WTC11 (cell line): ENCODE measurements around the gene NTRK3. TPM values are rescaled to one million over a fixed set of nuclear protein-coding genes. Genes with fewer than 3 reads are reported as not detected.

Source experiments
- ATAC-seq: fragments of 200-7000 bp; cut with Tn5 transposase; 2 replicates; pipeline ENCODE4 v1.10.0; 2021; ENCODE audit warnings: mild to moderate bottlenecking, moderate library complexity
- CTCF ChIA-PET: fragments of 300-600 bp; sonication (Branson Sonifier 250); formaldehyde crosslinking; loops from one replicate; lab custom pipeline; 2021; ENCODE audit warnings: antibody characterized with exemption; lab: Charles Lee
- POLR2A ChIA-PET: fragments of 350-600 bp; sonication (Branson Sonifier 250); formaldehyde crosslinking; loops from one replicate; lab custom pipeline; 2021; ENCODE audit warnings: antibody characterized with exemption; lab: Charles Lee
- DNase-seq: peaks from one replicate; pipeline ENCODE4 v3.0.0; 2021; ENCODE audit warnings: low spot score
- H3K27ac Mint-ChIP-seq: 2 replicates; pipeline ENCODE4 v1.8.0; 2021; ENCODE audit warnings: mixed read lengths
- H3K27me3 Mint-ChIP-seq: 2 replicates; pipeline ENCODE4 v1.8.0; 2021; ENCODE audit warnings: low read depth, mild to moderate bottlenecking, moderate library complexity, mixed read lengths
- H3K36me3 Mint-ChIP-seq: 2 replicates; pipeline ENCODE4 v1.8.0; 2021; ENCODE audit warnings: mixed read lengths
- H3K4me1 Mint-ChIP-seq: 2 replicates; pipeline ENCODE4 v1.8.0; 2022; ENCODE audit warnings: mixed read lengths
- H3K4me3 Mint-ChIP-seq: 2 replicates; pipeline ENCODE4 v1.8.0; 2021; ENCODE audit warnings: mild to moderate bottlenecking, moderate library complexity, mixed read lengths
- H3K9me3 Mint-ChIP-seq: 2 replicates; pipeline ENCODE4 v1.8.0; 2021; ENCODE audit warnings: mixed read lengths
- AR ChIP-seq: fragments of 250-450 bp; sonication (Bioruptor Pico); IDR thresholded peaks from 2 replicates; pipeline ENCODE4 v1.9.0; 2021; ENCODE audit warnings: mild to moderate bottlenecking
- CBFB ChIP-seq: sonication (generic); formaldehyde crosslinking; IDR thresholded peaks from 2 replicates; pipeline ENCODE4 v1.8.1; 2022; ENCODE audit warnings: mild to moderate bottlenecking, low read depth, missing genetic modification reagents
- CDX4 ChIP-seq: fragments of 250-450 bp; sonication (Bioruptor Pico); IDR thresholded peaks from 2 replicates; pipeline ENCODE4 v1.9.0; 2021; ENCODE audit warnings: moderate library complexity, mild to moderate bottlenecking, inconsistent platforms, borderline replicate concordance
- CREB1 ChIP-seq: sonication (generic); formaldehyde crosslinking; IDR thresholded peaks from 2 replicates; pipeline ENCODE4 v1.8.0; 2023; ENCODE audit warnings: mild to moderate bottlenecking, missing genetic modification reagents
- HMGXB4 ChIP-seq: sonication (generic); formaldehyde crosslinking; IDR thresholded peaks from 2 replicates; pipeline ENCODE4 v1.8.1; 2023; ENCODE audit warnings: mild to moderate bottlenecking, moderate library complexity, missing genetic modification reagents
- IRF2 ChIP-seq: sonication (generic); formaldehyde crosslinking; IDR thresholded peaks from 2 replicates; pipeline ENCODE4 v1.8.0; 2022; ENCODE audit warnings: low read depth, missing genetic modification reagents, borderline replicate concordance
- JAZF1 ChIP-seq: fragments of 250-450 bp; sonication (Bioruptor Pico); IDR thresholded peaks from 2 replicates; pipeline ENCODE4 v1.9.0; 2021; ENCODE audit warnings: moderate library complexity, mild to moderate bottlenecking, inconsistent platforms
- JUN ChIP-seq: sonication (generic); formaldehyde crosslinking; IDR thresholded peaks from 2 replicates; pipeline ENCODE4 v1.8.0; 2023; ENCODE audit warnings: mild to moderate bottlenecking, missing genetic modification reagents
- MAX ChIP-seq: sonication (generic); formaldehyde crosslinking; IDR thresholded peaks from 2 replicates; pipeline ENCODE4 v1.8.0; 2022; ENCODE audit warnings: mild to moderate bottlenecking, missing genetic modification reagents
- MXD4 ChIP-seq: fragments of 250-450 bp; sonication (Bioruptor Pico); IDR thresholded peaks from 2 replicates; pipeline ENCODE4 v1.8.0; 2021; ENCODE audit warnings: mild to moderate bottlenecking, moderate library complexity, borderline replicate concordance
- NFATC4 ChIP-seq: fragments of 250-450 bp; sonication (Bioruptor Pico); IDR thresholded peaks from 2 replicates; pipeline ENCODE4 v1.9.0; 2021; ENCODE audit warnings: mild to moderate bottlenecking
- RELA ChIP-seq: sonication (generic); formaldehyde crosslinking; IDR thresholded peaks from 2 replicates; pipeline ENCODE4 v1.8.1; 2022; ENCODE audit warnings: missing genetic modification reagents, mild to moderate bottlenecking, borderline replicate concordance
- ZBTB43 ChIP-seq: sonication (generic); formaldehyde crosslinking; IDR thresholded peaks from 2 replicates; pipeline ENCODE4 v1.8.1; 2023; ENCODE audit warnings: mild to moderate bottlenecking, missing genetic modification reagents
- ZNF121 ChIP-seq: sonication (generic); formaldehyde crosslinking; IDR thresholded peaks from 2 replicates; pipeline ENCODE4 v1.8.0; 2023; ENCODE audit warnings: missing genetic modification reagents
- ZNF263 ChIP-seq: sonication (generic); formaldehyde crosslinking; IDR thresholded peaks from 2 replicates; pipeline ENCODE4 v1.8.1; 2022; ENCODE audit warnings: low read depth, mild to moderate bottlenecking, moderate library complexity, missing genetic modification reagents
- ZNF317 ChIP-seq: sonication (generic); formaldehyde crosslinking; IDR thresholded peaks from 2 replicates; pipeline ENCODE4 v1.8.1; 2023; ENCODE audit warnings: low read depth, mild to moderate bottlenecking, moderate library complexity, missing genetic modification reagents, borderline replicate concordance
- ZNF671 ChIP-seq: fragments of 250-450 bp; sonication (Bioruptor Pico); IDR thresholded peaks from 2 replicates; pipeline ENCODE4 v1.8.0; 2021; ENCODE audit warnings: mild to moderate bottlenecking
- total RNA-seq: library from RNA; stranded (reverse); gene quantifications from 3 replicates; pipeline ENCODE4 v1.2.3, GENCODE V29; 2021
- TF ChIP-seq, protein P1 (sequence below): fragments of 200-600 bp; IDR thresholded peaks from 2 replicates; pipeline ENCODE4 v1.8.0; 2022; ENCODE audit warnings: antibody characterized with exemption
- TF ChIP-seq, protein P2 (sequence below): fragments of 250-450 bp; sonication (Bioruptor Pico); IDR thresholded peaks from 2 replicates; pipeline ENCODE4 v1.9.0; 2021; ENCODE audit warnings: mild to moderate bottlenecking
- TF ChIP-seq, protein P3 (sequence below): sonication (generic); formaldehyde crosslinking; IDR thresholded peaks from 2 replicates; pipeline ENCODE4 v1.8.0; 2022; ENCODE audit warnings: missing genetic modification reagents

The NTRK3 gene
- total RNA-seq, 1 experiment from 2014 or later, result 12.3 TPM

DNA sequence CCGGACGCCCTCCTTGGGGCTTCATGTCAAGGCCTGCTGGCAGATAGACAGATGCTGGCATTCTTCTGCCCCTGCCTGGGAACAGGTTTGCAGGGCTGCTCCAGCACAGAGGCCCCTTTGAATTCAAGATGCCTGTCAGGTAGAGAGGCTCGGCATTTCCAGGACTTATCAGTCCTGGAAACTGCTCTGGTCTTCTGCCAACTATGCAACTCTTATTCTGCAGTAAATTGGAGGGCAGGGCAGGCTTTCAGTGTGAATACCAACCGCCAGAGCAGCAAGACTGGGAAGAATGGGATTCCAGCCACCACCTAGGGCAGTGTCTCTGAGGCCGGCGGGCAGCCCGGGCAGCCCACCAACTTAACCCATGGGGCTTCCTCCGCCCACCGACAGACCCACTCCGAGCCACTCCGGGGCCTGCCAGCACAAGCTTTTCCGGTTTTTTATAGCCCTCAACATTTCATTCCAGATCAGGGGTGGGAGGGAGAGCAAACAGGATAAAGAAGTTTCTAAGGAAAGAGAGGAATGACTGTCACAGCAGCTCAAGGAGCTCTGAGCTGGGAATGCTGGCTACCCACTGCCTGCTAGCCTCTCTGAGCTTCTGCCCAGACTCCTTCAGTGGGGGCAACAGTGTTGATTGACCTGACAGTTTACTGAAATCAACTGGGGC lies 140.9 kb downstream of the NTRK3 start:
- TF ChIP-seq MAX (CRISPR knock-in tag) (no peak), ZBTB43 (no peak), AR (CRISPR knock-in tag) (no peak), CBFB (CRISPR knock-in tag) (no peak), CDX4 (CRISPR knock-in tag) (no peak), MXD4 (no peak), NFATC4 (CRISPR knock-in tag) (no peak), CREB1 (no peak), HMGXB4 (CRISPR knock-in tag) (no peak), ZNF671 (CRISPR knock-in tag) (no peak), JUN (CRISPR knock-in tag) (no peak), ZNF317 (CRISPR knock-in tag) (no peak), RELA (no peak), JAZF1 (CRISPR knock-in tag) (no peak), ZNF263 (CRISPR knock-in tag) (no peak), ZNF121 (CRISPR knock-in tag) (no peak), IRF2 (no peak)
- TF ChIP-seq, protein P1, sequence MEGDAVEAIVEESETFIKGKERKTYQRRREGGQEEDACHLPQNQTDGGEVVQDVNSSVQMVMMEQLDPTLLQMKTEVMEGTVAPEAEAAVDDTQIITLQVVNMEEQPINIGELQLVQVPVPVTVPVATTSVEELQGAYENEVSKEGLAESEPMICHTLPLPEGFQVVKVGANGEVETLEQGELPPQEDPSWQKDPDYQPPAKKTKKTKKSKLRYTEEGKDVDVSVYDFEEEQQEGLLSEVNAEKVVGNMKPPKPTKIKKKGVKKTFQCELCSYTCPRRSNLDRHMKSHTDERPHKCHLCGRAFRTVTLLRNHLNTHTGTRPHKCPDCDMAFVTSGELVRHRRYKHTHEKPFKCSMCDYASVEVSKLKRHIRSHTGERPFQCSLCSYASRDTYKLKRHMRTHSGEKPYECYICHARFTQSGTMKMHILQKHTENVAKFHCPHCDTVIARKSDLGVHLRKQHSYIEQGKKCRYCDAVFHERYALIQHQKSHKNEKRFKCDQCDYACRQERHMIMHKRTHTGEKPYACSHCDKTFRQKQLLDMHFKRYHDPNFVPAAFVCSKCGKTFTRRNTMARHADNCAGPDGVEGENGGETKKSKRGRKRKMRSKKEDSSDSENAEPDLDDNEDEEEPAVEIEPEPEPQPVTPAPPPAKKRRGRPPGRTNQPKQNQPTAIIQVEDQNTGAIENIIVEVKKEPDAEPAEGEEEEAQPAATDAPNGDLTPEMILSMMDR, result no peak
- TF ChIP-seq, protein P2, sequence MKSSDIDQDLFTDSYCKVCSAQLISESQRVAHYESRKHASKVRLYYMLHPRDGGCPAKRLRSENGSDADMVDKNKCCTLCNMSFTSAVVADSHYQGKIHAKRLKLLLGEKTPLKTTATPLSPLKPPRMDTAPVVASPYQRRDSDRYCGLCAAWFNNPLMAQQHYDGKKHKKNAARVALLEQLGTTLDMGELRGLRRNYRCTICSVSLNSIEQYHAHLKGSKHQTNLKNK, result no peak
- TF ChIP-seq, protein P3, sequence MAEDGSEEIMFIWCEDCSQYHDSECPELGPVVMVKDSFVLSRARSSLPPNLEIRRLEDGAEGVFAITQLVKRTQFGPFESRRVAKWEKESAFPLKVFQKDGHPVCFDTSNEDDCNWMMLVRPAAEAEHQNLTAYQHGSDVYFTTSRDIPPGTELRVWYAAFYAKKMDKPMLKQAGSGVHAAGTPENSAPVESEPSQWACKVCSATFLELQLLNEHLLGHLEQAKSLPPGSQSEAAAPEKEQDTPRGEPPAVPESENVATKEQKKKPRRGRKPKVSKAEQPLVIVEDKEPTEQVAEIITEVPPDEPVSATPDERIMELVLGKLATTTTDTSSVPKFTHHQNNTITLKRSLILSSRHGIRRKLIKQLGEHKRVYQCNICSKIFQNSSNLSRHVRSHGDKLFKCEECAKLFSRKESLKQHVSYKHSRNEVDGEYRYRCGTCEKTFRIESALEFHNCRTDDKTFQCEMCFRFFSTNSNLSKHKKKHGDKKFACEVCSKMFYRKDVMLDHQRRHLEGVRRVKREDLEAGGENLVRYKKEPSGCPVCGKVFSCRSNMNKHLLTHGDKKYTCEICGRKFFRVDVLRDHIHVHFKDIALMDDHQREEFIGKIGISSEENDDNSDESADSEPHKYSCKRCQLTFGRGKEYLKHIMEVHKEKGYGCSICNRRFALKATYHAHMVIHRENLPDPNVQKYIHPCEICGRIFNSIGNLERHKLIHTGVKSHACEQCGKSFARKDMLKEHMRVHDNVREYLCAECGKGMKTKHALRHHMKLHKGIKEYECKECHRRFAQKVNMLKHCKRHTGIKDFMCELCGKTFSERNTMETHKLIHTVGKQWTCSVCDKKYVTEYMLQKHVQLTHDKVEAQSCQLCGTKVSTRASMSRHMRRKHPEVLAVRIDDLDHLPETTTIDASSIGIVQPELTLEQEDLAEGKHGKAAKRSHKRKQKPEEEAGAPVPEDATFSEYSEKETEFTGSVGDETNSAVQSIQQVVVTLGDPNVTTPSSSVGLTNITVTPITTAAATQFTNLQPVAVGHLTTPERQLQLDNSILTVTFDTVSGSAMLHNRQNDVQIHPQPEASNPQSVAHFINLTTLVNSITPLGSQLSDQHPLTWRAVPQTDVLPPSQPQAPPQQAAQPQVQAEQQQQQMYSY (CRISPR knock-in tag), result no peak
- ATAC-seq (no peak), DNase-seq (no peak)
- ChIA-PET POLR2A (no interaction called here), CTCF (no interaction called here)
- no peak overlapping the region for H3K27ac Mint-ChIP-seq
- no peak overlapping the region for H3K4me3 Mint-ChIP-seq
- H3K4me1 Mint-ChIP-seq, result peaks cover 31% of the 10 kb centered on the region
- no peaks in the 10 kb centered on the region for H3K36me3 Mint-ChIP-seq
- H3K9me3 Mint-ChIP-seq, result 0 out of 2 replicates have a peak, but pooled peaks cover 3% of the 10 kb centered on the region
- H3K27me3 Mint-ChIP-seq, result no peaks in the 10 kb centered on the region
